ENCODE data around the gene LRRC73. TPM values are rescaled to one million over a fixed set of nuclear protein-coding genes. Genes with fewer than 3 reads are reported as not detected.

The LRRC73 gene
- total and polyA plus RNA-seq, 4 donors = 0.87 to 4.8 (median 1.9) TPM

- Histone ChIP-seq H3K4me3 (no peak overlapping the region), H3K4me1 (ENCODE audit: control insufficient read depth in 5 of 5, insufficient read depth in 5 of 5, low read length in 5 of 5) (peaks cover 5 to 37% (median 12%) of the 10 kb centered on the region in 5 donors), H3K36me3 (ENCODE audit: control insufficient read depth in 4 of 4, insufficient read depth in 4 of 4, low read length in 4 of 4) (peaks cover 2 to 13% (median 12%) of the 10 kb centered on the region in 4 donors), H3K27me3 (ENCODE audit: control insufficient read depth in 3 of 3, insufficient read depth in 3 of 3, low read length in 2 of 3) (no peaks in the 10 kb centered on the region), H3K9ac (ENCODE audit: insufficient read depth in 1 of 2, low read length in 2 of 2) (no peak overlapping the region), H3K9me3 (ENCODE audit: control insufficient read depth in 4 of 4, insufficient read depth in 3 of 4, low read length in 3 of 4) (no peaks in the 10 kb centered on the region), H3K27ac (ENCODE audit: low read depth in 1 of 2, low read length in 1 of 2) (no peak overlapping the region)
- WGBS, 2 donors = 92 to 95% methylated on average over 6 of the region's 6 CpGs
- no peak for ATAC-seq (ENCODE audit: insufficient read depth, low FRiP score)
- TF ChIP-seq CTCF (IDR thresholded peaks at IDR 0.05; ENCODE audit: control extremely low read depth, extremely low read depth) = no peak
- DNase-seq = no peak
Observed at GRCh38 chr6:43494321-43494720, 15.8 kb downstream of the LRRC73 start.

GRCh38 chr6:43493833-43494232 lies 16.3 kb downstream of the LRRC73 start:
- Histone ChIP-seq H3K27ac (ENCODE audit: low read depth in 1 of 2, low read length in 1 of 2) (no peak overlapping the region), H3K9me3 (ENCODE audit: control insufficient read depth in 4 of 4, insufficient read depth in 3 of 4, low read length in 3 of 4) (no peaks in the 10 kb centered on the region), H3K4me1 (ENCODE audit: control insufficient read depth in 5 of 5, insufficient read depth in 5 of 5, low read length in 5 of 5) (peaks cover 5 to 33% (median 12%) of the 10 kb centered on the region in 5 donors), H3K4me3 (no peak overlapping the region), H3K36me3 (ENCODE audit: control insufficient read depth in 4 of 4, insufficient read depth in 4 of 4, low read length in 4 of 4) (peaks cover 2 to 8% (median 7%) of the 10 kb centered on the region in 4 donors), H3K9ac (ENCODE audit: insufficient read depth in 1 of 2, low read length in 2 of 2) (no peak overlapping the region), H3K27me3 (ENCODE audit: control insufficient read depth in 3 of 3, insufficient read depth in 3 of 3, low read length in 2 of 3) (no peaks in the 10 kb centered on the region)
- DNase-seq (no peak), ATAC-seq (ENCODE audit: insufficient read depth, low FRiP score) (no peak)
- 93 to 96% methylated on average over 7 of the region's 7 CpGs for whole genome bisulfite sequencing, 2 donors
- TF ChIP-seq CTCF (IDR thresholded peaks at IDR 0.05; ENCODE audit: control extremely low read depth, extremely low read depth) = no peak

- 90 to 91% methylated on average over 2 of the region's 2 CpGs for WGBS, 2 donors
- DNase-seq (no peak), ATAC-seq (ENCODE audit: insufficient read depth, low FRiP score) (no peak)
- H3K4me3 ChIP-seq = no peak overlapping the region
- H3K36me3 ChIP-seq (ENCODE audit: control insufficient read depth in 4 of 4, insufficient read depth in 4 of 4, low read length in 4 of 4) = peaks cover 0 to 5% (median 3%) of the 10 kb centered on the region in 4 donors
- H3K27ac ChIP-seq (ENCODE audit: low read depth in 1 of 2, low read length in 1 of 2) = no peak overlapping the region
- no peaks in the 10 kb centered on the region for H3K9me3 ChIP-seq (ENCODE audit: control insufficient read depth in 4 of 4, insufficient read depth in 3 of 4, low read length in 3 of 4)
- H3K9ac ChIP-seq (ENCODE audit: insufficient read depth in 1 of 2, low read length in 2 of 2) = no peak overlapping the region
- H3K4me1 ChIP-seq (ENCODE audit: control insufficient read depth in 5 of 5, insufficient read depth in 5 of 5, low read length in 5 of 5) = peaks cover 5 to 31% (median 12%) of the 10 kb centered on the region in 5 donors
- TF ChIP-seq CTCF (IDR thresholded peaks at IDR 0.05; ENCODE audit: control extremely low read depth, extremely low read depth) = no peak
- no peaks in the 10 kb centered on the region for H3K27me3 ChIP-seq (ENCODE audit: control insufficient read depth in 3 of 3, insufficient read depth in 3 of 3, low read length in 2 of 3)
Observed at GRCh38 chr6:43493230-43493629, 16.9 kb downstream of the LRRC73 start.

GRCh38 chr6:43492673-43493072 lies 17.5 kb downstream of the LRRC73 start:
- Histone ChIP-seq H3K9ac (ENCODE audit: insufficient read depth in 1 of 2, low read length in 2 of 2) (no peak overlapping the region), H3K27ac (ENCODE audit: low read depth in 1 of 2, low read length in 1 of 2) (peak overlapping the region in 1 of 2 donors; percentile 37), H3K4me1 (ENCODE audit: control insufficient read depth in 5 of 5, insufficient read depth in 5 of 5, low read length in 5 of 5) (peaks cover 5 to 31% (median 12%) of the 10 kb centered on the region in 5 donors), H3K36me3 (ENCODE audit: control insufficient read depth in 4 of 4, insufficient read depth in 4 of 4, low read length in 4 of 4) (peaks cover 0 to 3% (median 1%) of the 10 kb centered on the region in 4 donors), H3K27me3 (ENCODE audit: control insufficient read depth in 3 of 3, insufficient read depth in 3 of 3, low read length in 2 of 3) (no peaks in the 10 kb centered on the region), H3K4me3 (no peak overlapping the region), H3K9me3 (ENCODE audit: control insufficient read depth in 4 of 4, insufficient read depth in 3 of 4, low read length in 3 of 4) (no peaks in the 10 kb centered on the region)
- ATAC-seq (ENCODE audit: insufficient read depth, low FRiP score) (no peak), DNase-seq (no peak)
- TF ChIP-seq CTCF (IDR thresholded peaks at IDR 0.05; ENCODE audit: control extremely low read depth, extremely low read depth) = no peak
- WGBS, 2 donors = 68 to 88% methylated on average over 3 of the region's 3 CpGs

All from lung (tissue), 12 donors.